Measurements from ENCODE around the gene TRAF7. TPM values are rescaled to one million over a fixed set of nuclear protein-coding genes. Genes with fewer than 3 reads are reported as not detected.

TRAF7 gene
- total RNA-seq, 2 experiments from 2014 or later, result 19.9 to 24.0 TPM

GRCh38 chr16:2212362-2213324 lies 57.1 kb downstream of the TRAF7 start:
- no peak for ATAC-seq (ENCODE audit: poor library complexity)
- Histone ChIP-seq H3K27me3 (ENCODE audit: control insufficient read depth in 1 of 2, insufficient read depth in 2 of 2, low read length in 2 of 2) (no peaks in the 10 kb centered on the region), H3K9me3 (ENCODE audit: control insufficient read depth in 1 of 2, insufficient read depth in 1 of 2, low read length in 2 of 2) (no peaks in the 10 kb centered on the region), H3K36me3 (ENCODE audit: insufficient read depth, low read length) (peaks cover 20% of the 10 kb centered on the region), H3K4me3 (ENCODE audit: low read length) (no peak overlapping the region), H3K27ac (ENCODE audit: low read depth in 1 of 2, low read length in 2 of 2) (no peak overlapping the region), H3K4me1 (ENCODE audit: insufficient read depth, low read length) (peaks cover 25% of the 10 kb centered on the region)
- no peaks in the 10 kb centered on the region for H3K27me3 Mint-ChIP-seq
- no peaks in the 10 kb centered on the region for H3K9me3 Mint-ChIP-seq
- POLR2A ChIA-PET, result interaction anchor here (0.6 to 1.1 kb wide), 2 partner anchors 10 to 27 kb away, joined by 3 to 5 read pairs; partner anchors contain the start of gene E4F1
- H3K4me1 Mint-ChIP-seq (ENCODE audit: low read depth), result peaks cover 11% of the 10 kb centered on the region
- intact Hi-C loops (cut with DNase I, micrococcal nuclease), result loop anchor here in 1 of 2 experiments (10.0 kb wide), 1 partner anchor 798 kb away; the partner anchor contains the start of gene UNKL
- peak overlapping the region; percentile 66 for H3K27ac Mint-ChIP-seq
- TF ChIP-seq, protein P1, sequence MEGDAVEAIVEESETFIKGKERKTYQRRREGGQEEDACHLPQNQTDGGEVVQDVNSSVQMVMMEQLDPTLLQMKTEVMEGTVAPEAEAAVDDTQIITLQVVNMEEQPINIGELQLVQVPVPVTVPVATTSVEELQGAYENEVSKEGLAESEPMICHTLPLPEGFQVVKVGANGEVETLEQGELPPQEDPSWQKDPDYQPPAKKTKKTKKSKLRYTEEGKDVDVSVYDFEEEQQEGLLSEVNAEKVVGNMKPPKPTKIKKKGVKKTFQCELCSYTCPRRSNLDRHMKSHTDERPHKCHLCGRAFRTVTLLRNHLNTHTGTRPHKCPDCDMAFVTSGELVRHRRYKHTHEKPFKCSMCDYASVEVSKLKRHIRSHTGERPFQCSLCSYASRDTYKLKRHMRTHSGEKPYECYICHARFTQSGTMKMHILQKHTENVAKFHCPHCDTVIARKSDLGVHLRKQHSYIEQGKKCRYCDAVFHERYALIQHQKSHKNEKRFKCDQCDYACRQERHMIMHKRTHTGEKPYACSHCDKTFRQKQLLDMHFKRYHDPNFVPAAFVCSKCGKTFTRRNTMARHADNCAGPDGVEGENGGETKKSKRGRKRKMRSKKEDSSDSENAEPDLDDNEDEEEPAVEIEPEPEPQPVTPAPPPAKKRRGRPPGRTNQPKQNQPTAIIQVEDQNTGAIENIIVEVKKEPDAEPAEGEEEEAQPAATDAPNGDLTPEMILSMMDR (IDR thresholded peaks at IDR 0.05), result no peak
- CTCF ChIA-PET, result no interaction called here
- peaks cover 6% of the 10 kb centered on the region for H3K36me3 Mint-ChIP-seq (ENCODE audit: low read depth)
- DNase-seq, result no peak
- H3K4me3 Mint-ChIP-seq, result peak overlapping the region; percentile 85

DNA sequence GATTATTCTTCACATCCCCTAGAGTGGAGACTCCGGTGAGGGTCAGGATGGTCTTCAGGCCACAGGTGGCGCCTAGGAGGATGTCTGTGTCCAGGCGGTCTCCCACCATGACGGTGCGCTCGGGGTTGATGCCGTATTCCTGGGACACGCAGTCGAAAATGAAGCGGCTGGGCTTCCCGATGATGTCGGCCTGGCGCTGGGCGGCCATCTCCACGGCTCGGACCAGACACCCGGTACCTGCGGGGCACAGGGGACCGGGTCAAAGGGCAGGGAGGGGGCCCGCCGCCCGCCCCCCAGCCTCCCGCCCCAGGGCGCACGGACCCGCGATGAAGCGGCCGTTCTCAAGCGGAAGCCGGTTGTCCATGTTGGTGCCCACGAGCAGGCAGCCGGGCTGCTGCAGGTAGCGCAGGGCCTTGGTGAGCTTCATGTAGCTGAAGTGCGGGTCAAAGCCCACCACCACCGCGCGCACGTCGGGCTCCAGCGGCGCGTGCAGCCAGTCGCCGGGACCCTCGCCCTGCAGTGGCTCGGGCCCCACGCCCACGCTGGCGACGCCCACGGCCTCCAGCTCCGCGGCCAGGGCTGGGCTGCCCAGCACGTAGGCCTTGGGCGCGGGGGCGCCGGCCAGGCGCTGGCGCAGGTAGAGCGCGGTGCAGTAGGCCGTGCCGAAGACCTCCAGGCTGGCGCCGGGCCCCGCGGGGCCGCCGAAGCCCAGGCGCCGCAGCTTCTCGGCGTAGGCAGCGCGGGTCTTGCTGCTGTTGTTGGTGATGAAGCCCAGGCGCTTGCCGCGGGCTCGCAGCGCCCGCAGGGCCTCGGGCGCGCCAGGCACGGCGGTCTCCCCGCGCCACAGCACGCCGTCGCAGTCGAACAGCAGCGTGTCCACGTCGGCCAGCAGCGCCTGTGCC lies 58.5 kb downstream of the TRAF7 start:
- peak overlapping the region; percentile 66 for H3K27ac Mint-ChIP-seq
- TF ChIP-seq, protein P1 (IDR thresholded peaks at IDR 0.05), result no peak

GRCh38 chr16:2214719-2214968 lies 59.1 kb downstream of the TRAF7 start, which contains the start of gene PGP:
Gene PGP (minus strand): TSS chr16:2214840. CDS start chr16:2214777, 63 bp downstream.
- Mint-ChIP-seq H3K27me3 (no peaks in the 10 kb centered on the region), H3K27ac (peak within 1 kb of the TSS; percentile 71), H3K36me3 (ENCODE audit: low read depth) (peaks cover 3% of the 10 kb centered on the region), H3K9me3 (no peaks in the 10 kb centered on the region), H3K4me1 (ENCODE audit: low read depth) (peaks cover 11% of the 10 kb centered on the region), H3K4me3 (peak within 1 kb of the TSS; percentile 88)
- H3K4me3 ChIP-seq (ENCODE audit: low read length), result peak within 1 kb of the TSS; percentile 76
- peak; percentile 96 for ATAC-seq (ENCODE audit: poor library complexity)
- H3K36me3 ChIP-seq (ENCODE audit: insufficient read depth, low read length), result peaks cover under 1% of the 10 kb centered on the region
- H3K27ac ChIP-seq (ENCODE audit: low read depth in 1 of 2, low read length in 2 of 2), result peak within 1 kb of the TSS; percentile 64 to 73
- no peak for DNase-seq
- CTCF ChIA-PET, result interaction anchor here (0.7 to 1.4 kb wide), 3 partner anchors 20 to 74 kb away, joined by 3 to 5 read pairs (median 4); partner anchors contain the start of gene ECI1
- TF ChIP-seq, protein P1 (IDR thresholded peaks at IDR 0.05), result no peak
- no peaks in the 10 kb centered on the region for H3K9me3 ChIP-seq (ENCODE audit: control insufficient read depth in 1 of 2, insufficient read depth in 1 of 2, low read length in 2 of 2)
- intact Hi-C loops (cut with DNase I, micrococcal nuclease), result loop anchor here in 1 of 2 experiments (1.0 to 10.0 kb wide), 2 partner anchors 8 to 800 kb away; partner anchors contain the start of gene UNKL
- peaks cover 25% of the 10 kb centered on the region for H3K4me1 ChIP-seq (ENCODE audit: insufficient read depth, low read length)
- H3K27me3 ChIP-seq (ENCODE audit: control insufficient read depth in 1 of 2, insufficient read depth in 2 of 2, low read length in 2 of 2), result no peaks in the 10 kb centered on the region
- POLR2A ChIA-PET, result interaction anchor here (0.6 to 2.5 kb wide), 21 partner anchors 9 to 668 kb away, joined by 3 to 47 read pairs (median 4); partner anchors contain the start of genes AMDHD2, ATP6V0C, DNASE1L2 and E4F1

More for the DNA sequence above, 58.5 kb downstream of the TRAF7 start:
- peaks cover 25% of the 10 kb centered on the region for H3K4me1 ChIP-seq (ENCODE audit: insufficient read depth, low read length)
- intact Hi-C loops (cut with DNase I, micrococcal nuclease), result loop anchor here in 1 of 2 experiments (1.0 to 10.0 kb wide), 2 partner anchors 8 to 799 kb away; partner anchors contain the start of gene UNKL
- no peak for DNase-seq
- H3K36me3 Mint-ChIP-seq (ENCODE audit: low read depth), result peaks cover 3% of the 10 kb centered on the region
- H3K27me3 Mint-ChIP-seq, result no peaks in the 10 kb centered on the region
- CTCF ChIA-PET, result interaction anchor here (0.7 to 1.4 kb wide), 2 partner anchors 37 to 74 kb away, joined by 4 to 5 read pairs; partner anchors contain the start of gene ECI1
- no peaks in the 10 kb centered on the region for H3K9me3 Mint-ChIP-seq
- peak overlapping the region in 1 of 2 donors; percentile 21 for H3K27ac ChIP-seq (ENCODE audit: low read depth in 1 of 2, low read length in 2 of 2)
- no peak for ATAC-seq (ENCODE audit: poor library complexity)
- H3K36me3 ChIP-seq (ENCODE audit: insufficient read depth, low read length), result peaks cover 6% of the 10 kb centered on the region
- POLR2A ChIA-PET, result interaction anchor here (0.6 to 2.5 kb wide), 19 partner anchors 9 to 668 kb away, joined by 3 to 47 read pairs (median 4); partner anchors contain the start of genes AMDHD2, ATP6V0C, DNASE1L2 and E4F1
- peak overlapping the region; percentile 85 for H3K4me3 Mint-ChIP-seq
- no peaks in the 10 kb centered on the region for H3K27me3 ChIP-seq (ENCODE audit: control insufficient read depth in 1 of 2, insufficient read depth in 2 of 2, low read length in 2 of 2)
- peaks cover 11% of the 10 kb centered on the region for H3K4me1 Mint-ChIP-seq (ENCODE audit: low read depth)
- H3K4me3 ChIP-seq (ENCODE audit: low read length), result peak overlapping the region; percentile 34
- H3K9me3 ChIP-seq (ENCODE audit: control insufficient read depth in 1 of 2, insufficient read depth in 1 of 2, low read length in 2 of 2), result no peaks in the 10 kb centered on the region

All from CD4-positive, alpha-beta T cell (primary cell).